ENCODE measurements around the gene BCL11A.

GRCh38 chr2:60598271-60598670 is 44.8 kb upstream of the BCL11A start:
- TF ChIP-seq, protein P1, sequence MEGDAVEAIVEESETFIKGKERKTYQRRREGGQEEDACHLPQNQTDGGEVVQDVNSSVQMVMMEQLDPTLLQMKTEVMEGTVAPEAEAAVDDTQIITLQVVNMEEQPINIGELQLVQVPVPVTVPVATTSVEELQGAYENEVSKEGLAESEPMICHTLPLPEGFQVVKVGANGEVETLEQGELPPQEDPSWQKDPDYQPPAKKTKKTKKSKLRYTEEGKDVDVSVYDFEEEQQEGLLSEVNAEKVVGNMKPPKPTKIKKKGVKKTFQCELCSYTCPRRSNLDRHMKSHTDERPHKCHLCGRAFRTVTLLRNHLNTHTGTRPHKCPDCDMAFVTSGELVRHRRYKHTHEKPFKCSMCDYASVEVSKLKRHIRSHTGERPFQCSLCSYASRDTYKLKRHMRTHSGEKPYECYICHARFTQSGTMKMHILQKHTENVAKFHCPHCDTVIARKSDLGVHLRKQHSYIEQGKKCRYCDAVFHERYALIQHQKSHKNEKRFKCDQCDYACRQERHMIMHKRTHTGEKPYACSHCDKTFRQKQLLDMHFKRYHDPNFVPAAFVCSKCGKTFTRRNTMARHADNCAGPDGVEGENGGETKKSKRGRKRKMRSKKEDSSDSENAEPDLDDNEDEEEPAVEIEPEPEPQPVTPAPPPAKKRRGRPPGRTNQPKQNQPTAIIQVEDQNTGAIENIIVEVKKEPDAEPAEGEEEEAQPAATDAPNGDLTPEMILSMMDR (IDR thresholded peaks at IDR 0.05): no peak
- no peak for TF ChIP-seq POLR2A (IDR thresholded peaks at IDR 0.05)
